Natural killer cell (primary cell): Measurements from ENCODE around the gene ARID1A. TPM values are rescaled to one million over a fixed set of nuclear protein-coding genes. Genes with fewer than 3 reads are reported as not detected.
"Not testable (repeated sequence)": the region's sequence is repeated elsewhere in the genome, so short reads cannot be mapped to it uniquely, and the experiment has no call there.

Source experiments
- ATAC-seq, 3 donors: fragments of 150-1000 bp in 2 of 3; fragments of 200-7000 bp in 1 of 3; cut with Tn5 transposase; 1 replicate in 1 of 3; 2 replicates in 2 of 3; pipeline ENCODE4 v1.10.0; 2021; ENCODE audit warnings: mild to moderate bottlenecking in 2 of 3, moderate library complexity in 2 of 3
- DNase-seq, 2 donors: peaks; one replicate each; pipeline versions ENCODE4 v3.0.0 to v3.0.0-alpha.2; 2013 to 2021; ENCODE audit warnings: mixed read lengths in 1 of 2
- H3K27ac ChIP-seq: one replicate; pipeline ENCODE4 v1.5.1; 2013; ENCODE audit warnings: mild to moderate bottlenecking, low read length
- H3K27me3 ChIP-seq: one replicate; pipeline ENCODE4 v1.6.1; 2013; ENCODE audit warnings: low read length; ENCODE audit not compliant: control insufficient read depth, insufficient read depth
- H3K36me3 ChIP-seq: one replicate; pipeline ENCODE4 v1.6.1; 2013; ENCODE audit warnings: low read length; ENCODE audit not compliant: control insufficient read depth, insufficient read depth
- H3K4me1 ChIP-seq: one replicate; pipeline ENCODE4 v1.6.1; 2013; ENCODE audit warnings: low read length; ENCODE audit not compliant: control insufficient read depth, insufficient read depth
- H3K4me3 ChIP-seq: one replicate; pipeline ENCODE4 v1.5.1; 2013; ENCODE audit warnings: low read length
- H3K9me3 ChIP-seq: one replicate; pipeline ENCODE4 v1.6.1; 2013; ENCODE audit warnings: low read length; ENCODE audit not compliant: control insufficient read depth, insufficient read depth
- H3K27ac Mint-ChIP-seq, 2 donors: one replicate each; pipeline ENCODE4 v1.8.0; 2022; ENCODE audit warnings: mild to moderate bottlenecking in 2 of 2, mixed read lengths in 2 of 2, moderate library complexity in 1 of 2
- H3K27me3 Mint-ChIP-seq, 2 donors: one replicate each; pipeline ENCODE4 v1.8.0; 2022; ENCODE audit warnings: low read depth in 2 of 2, mixed read lengths in 2 of 2
- H3K36me3 Mint-ChIP-seq: one replicate; pipeline ENCODE4 v1.8.0; 2022; ENCODE audit warnings: mixed read lengths
- H3K4me1 Mint-ChIP-seq, 2 donors: one replicate each; pipeline ENCODE4 v1.8.0; 2022; ENCODE audit warnings: mixed read lengths in 2 of 2
- H3K4me3 Mint-ChIP-seq: one replicate; pipeline ENCODE4 v1.8.0; 2022; ENCODE audit warnings: mild to moderate bottlenecking, moderate library complexity, mixed read lengths
- H3K9me3 Mint-ChIP-seq, 2 donors: one replicate each; pipeline ENCODE4 v1.8.0; 2022; ENCODE audit warnings: mixed read lengths in 2 of 2
- WGBS: methylation state at CpG from one replicate; pipeline ENCODE4 v1.1.7; 2013; ENCODE audit warnings: missing lambda C conversion rate; ENCODE audit not compliant: insufficient coverage; 5-methylcytosine and 5-hydroxymethylcytosine counted together
- intact Hi-C: fragments of 100-400 bp; cut with micrococcal nuclease; formaldehyde crosslinking; loops from one replicate; pipeline ENCODE4 v1.14.2; 2022
- total RNA-seq, 4 donors: library from RNA; stranded (reverse); fragments of 120-200 nt in 1 of 4; gene quantifications; one replicate each; pipeline versions ENCODE4 v1.2.3 to v1.2.4, GENCODE V29; 2013 to 2022
- TF ChIP-seq, protein P1 (sequence below): fragments of 200-600 bp; IDR thresholded peaks from one replicate; pipeline ENCODE4 v1.8.0; 2022; ENCODE audit warnings: antibody characterized with exemption

ARID1A gene
- total RNA-seq, 3 donors from 2014 or later (not counting 1 experiment from before 2014, with no cell fraction given) = 199 to 214 (median 202) TPM

DNA sequence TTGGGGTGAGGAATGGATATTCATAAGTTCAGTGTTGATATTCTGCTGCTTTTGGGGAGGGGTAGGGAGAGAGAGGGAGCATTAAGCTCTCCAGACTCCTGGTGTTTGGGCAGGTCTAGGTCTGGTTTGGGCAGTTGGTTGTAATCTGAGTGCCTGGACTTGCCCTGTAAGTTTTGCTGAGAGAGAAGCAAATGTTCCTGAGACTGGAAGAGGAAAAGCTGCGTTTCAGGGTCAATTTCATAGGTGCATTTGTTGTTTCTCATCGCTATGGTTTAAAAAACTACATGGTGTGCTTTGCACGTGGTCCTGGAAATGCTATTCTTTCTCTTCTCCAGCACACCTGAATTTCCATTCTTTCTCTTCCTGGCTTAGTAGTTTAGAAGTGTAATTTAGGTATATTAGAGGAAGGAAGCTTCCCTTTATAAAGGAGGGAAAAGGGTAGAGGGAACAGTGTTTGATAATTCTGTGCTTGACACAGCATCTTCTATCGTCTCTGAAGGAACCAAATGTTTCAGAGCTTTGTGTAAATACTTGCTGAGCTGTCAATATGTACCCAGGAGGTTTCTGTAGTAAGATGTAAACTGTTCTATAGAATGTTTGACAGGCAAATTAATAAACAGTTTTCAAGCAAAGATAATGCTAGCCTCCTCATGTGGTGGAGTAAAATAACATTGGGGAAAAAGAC is 6.3 kb downstream of the ARID1A start:
- H3K4me1 Mint-ChIP-seq = peaks cover 17 to 24% of the 10 kb centered on the region in 2 donors
- Histone ChIP-seq H3K4me1 (peaks cover 40% of the 10 kb centered on the region), H3K9me3 (no peaks in the 10 kb centered on the region), H3K27me3 (no peaks in the 10 kb centered on the region), H3K4me3 (no peak overlapping the region), H3K36me3 (peaks cover 2% of the 10 kb centered on the region), H3K27ac (no peak overlapping the region)
- DNase-seq (no peak), ATAC-seq (no peak)
- no peaks in the 10 kb centered on the region for H3K36me3 Mint-ChIP-seq
- H3K27ac Mint-ChIP-seq = no peak overlapping the region
- no peaks in the 10 kb centered on the region for H3K27me3 Mint-ChIP-seq
- TF ChIP-seq, protein P1, sequence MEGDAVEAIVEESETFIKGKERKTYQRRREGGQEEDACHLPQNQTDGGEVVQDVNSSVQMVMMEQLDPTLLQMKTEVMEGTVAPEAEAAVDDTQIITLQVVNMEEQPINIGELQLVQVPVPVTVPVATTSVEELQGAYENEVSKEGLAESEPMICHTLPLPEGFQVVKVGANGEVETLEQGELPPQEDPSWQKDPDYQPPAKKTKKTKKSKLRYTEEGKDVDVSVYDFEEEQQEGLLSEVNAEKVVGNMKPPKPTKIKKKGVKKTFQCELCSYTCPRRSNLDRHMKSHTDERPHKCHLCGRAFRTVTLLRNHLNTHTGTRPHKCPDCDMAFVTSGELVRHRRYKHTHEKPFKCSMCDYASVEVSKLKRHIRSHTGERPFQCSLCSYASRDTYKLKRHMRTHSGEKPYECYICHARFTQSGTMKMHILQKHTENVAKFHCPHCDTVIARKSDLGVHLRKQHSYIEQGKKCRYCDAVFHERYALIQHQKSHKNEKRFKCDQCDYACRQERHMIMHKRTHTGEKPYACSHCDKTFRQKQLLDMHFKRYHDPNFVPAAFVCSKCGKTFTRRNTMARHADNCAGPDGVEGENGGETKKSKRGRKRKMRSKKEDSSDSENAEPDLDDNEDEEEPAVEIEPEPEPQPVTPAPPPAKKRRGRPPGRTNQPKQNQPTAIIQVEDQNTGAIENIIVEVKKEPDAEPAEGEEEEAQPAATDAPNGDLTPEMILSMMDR = no peak
- no peaks in the 10 kb centered on the region for H3K9me3 Mint-ChIP-seq
- intact Hi-C loops = no loop called here
- no peak overlapping the region for H3K4me3 Mint-ChIP-seq
- 27% methylated on average over 2 of the region's 4 CpGs for WGBS

DNA sequence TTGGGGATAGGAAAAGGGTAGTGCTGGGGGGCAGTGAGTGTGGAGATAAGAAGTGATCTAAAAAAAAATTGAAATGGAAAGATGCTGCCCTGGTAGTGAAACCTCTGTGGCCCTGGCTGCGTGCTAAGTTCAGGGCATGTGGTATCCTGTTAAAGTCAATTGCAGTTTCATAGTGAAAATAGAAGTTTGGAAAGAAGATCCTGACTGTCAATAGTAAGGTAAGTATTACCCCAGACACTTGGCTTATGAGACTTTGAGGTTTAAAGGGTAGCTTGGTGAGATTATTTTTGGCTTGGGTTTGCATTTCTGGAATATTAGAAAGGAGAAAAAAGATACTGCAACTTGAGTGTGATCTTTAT is 6.8 kb downstream of the ARID1A start:
- TF ChIP-seq, protein P1 = no peak
- intact Hi-C loops = no loop called here
- H3K27ac Mint-ChIP-seq = no peak overlapping the region

DNA sequence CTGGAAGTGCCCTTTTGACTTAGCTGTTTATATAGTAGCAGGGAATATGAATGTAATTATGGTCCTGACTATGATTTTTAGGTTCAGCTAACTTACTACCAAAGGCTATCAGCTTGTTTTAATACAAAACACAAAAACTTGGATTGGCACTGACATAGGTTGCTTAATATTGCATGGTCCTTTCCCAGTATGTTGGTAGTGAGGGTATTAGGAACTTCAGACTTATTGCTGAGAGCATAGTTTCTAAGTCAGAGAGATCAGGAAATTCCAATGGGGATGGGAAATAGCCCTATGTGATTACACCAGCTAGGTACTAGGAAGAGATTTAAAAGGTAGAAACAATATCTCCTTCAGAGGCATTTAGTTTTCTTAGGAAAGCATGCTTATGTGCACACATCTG is 7.7 kb downstream of the ARID1A start:
- Mint-ChIP-seq H3K36me3 (no peaks in the 10 kb centered on the region), H3K27ac (no peak overlapping the region), H3K27me3 (no peaks in the 10 kb centered on the region), H3K9me3 (no peaks in the 10 kb centered on the region), H3K4me1 (peaks cover 24 to 33% of the 10 kb centered on the region in 2 donors), H3K4me3 (peak overlapping the region; percentile 39)
- Histone ChIP-seq H3K9me3 (no peaks in the 10 kb centered on the region), H3K27me3 (no peaks in the 10 kb centered on the region), H3K36me3 (peaks cover 2% of the 10 kb centered on the region), H3K4me1 (peaks cover 46% of the 10 kb centered on the region), H3K4me3 (no peak overlapping the region), H3K27ac (no peak overlapping the region)
- TF ChIP-seq, protein P1 = no peak
- ATAC-seq (no peak), DNase-seq (no peak)
- intact Hi-C loops = no loop called here

More for the DNA sequence above, 6.8 kb downstream of the ARID1A start:
- H3K27me3 ChIP-seq = no peaks in the 10 kb centered on the region
- peaks cover 2% of the 10 kb centered on the region for H3K36me3 ChIP-seq
- peaks cover 44% of the 10 kb centered on the region for H3K4me1 ChIP-seq
- H3K4me3 ChIP-seq = no peak overlapping the region
- Mint-ChIP-seq H3K4me3 (no peak overlapping the region), H3K27me3 (no peaks in the 10 kb centered on the region), H3K4me1 (peaks cover 21 to 29% of the 10 kb centered on the region in 2 donors), H3K9me3 (no peaks in the 10 kb centered on the region), H3K36me3 (no peaks in the 10 kb centered on the region)
- H3K27ac ChIP-seq = no peak overlapping the region
- H3K9me3 ChIP-seq = no peaks in the 10 kb centered on the region
- ATAC-seq = no peak
- 4% methylated on average over 1 of the region's 1 CpG for WGBS
- DNase-seq = no peak

DNA sequence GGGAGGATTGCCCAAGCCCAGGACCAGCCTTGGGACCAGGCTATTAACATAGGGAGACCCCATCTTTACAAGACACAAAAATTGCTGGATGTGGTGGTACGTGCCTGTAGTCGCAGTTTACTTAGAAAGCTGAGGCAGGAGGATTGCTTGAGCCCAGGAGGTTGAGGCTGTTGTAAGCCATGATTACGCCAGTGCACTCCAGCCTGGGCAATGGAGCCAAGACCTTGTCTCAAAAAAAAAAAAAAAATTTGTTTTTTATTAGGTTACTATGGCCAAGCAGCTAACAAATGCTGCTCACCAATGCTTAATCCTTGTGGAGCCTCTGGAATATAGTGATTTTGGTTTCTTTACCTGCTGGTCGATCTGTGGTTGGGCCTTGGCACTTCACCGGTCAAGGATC is 8.8 kb downstream of the ARID1A start:
- intact Hi-C loops = no loop called here
- 97% methylated on average over 5 of the region's 5 CpGs for WGBS
- Histone ChIP-seq H3K4me3 (no peak overlapping the region), H3K27me3 (no peaks in the 10 kb centered on the region), H3K9me3 (no peaks in the 10 kb centered on the region), H3K27ac (no peak overlapping the region), H3K4me1 (peaks cover 43% of the 10 kb centered on the region), H3K36me3 (peaks cover 9% of the 10 kb centered on the region)
- DNase-seq = no peak
- Mint-ChIP-seq H3K9me3 (no peaks in the 10 kb centered on the region), H3K27me3 (no peaks in the 10 kb centered on the region), H3K27ac (peak overlapping the region in 1 of 2 donors; percentile 85), H3K36me3 (no peaks in the 10 kb centered on the region), H3K4me3 (peak overlapping the region; percentile 31), H3K4me1 (peaks cover 29 to 43% of the 10 kb centered on the region in 2 donors)
- TF ChIP-seq, protein P1 = no peak
- no peak for ATAC-seq

DNA sequence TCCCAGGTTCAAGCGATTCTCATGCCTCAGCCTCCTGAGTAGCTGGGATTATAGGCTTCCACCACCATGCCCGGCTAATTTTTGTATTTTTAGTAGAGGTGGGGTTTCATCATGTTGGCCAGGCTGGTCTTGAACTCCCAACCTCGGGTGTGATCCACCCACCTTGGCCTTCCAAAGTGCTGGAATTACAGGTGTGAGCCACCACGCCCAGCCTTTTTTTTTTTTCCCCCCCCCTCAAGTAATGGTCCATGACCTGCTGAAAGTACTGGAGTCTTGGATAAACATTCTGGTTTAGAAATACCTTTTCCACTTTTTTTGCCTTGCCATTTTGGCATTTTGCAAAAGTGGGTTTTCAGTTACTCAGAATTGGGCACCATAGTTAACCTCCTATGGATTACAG is 9.4 kb downstream of the ARID1A start:
- peaks cover 39% of the 10 kb centered on the region for H3K4me1 ChIP-seq
- H3K9me3 Mint-ChIP-seq, H3K27ac ChIP-seq, H3K27me3 Mint-ChIP-seq, H3K4me3 Mint-ChIP-seq, ATAC-seq, H3K9me3 ChIP-seq, intact Hi-C loops, DNase-seq, H3K27me3 ChIP-seq, H3K4me3 ChIP-seq, H3K36me3 Mint-ChIP-seq, H3K36me3 ChIP-seq: not testable (repeated sequence)
- 96% methylated on average over 4 of the region's 4 CpGs for WGBS
- Mint-ChIP-seq H3K4me1 (peaks cover 29 to 45% of the 10 kb centered on the region in 2 donors), H3K27ac (peak overlapping the region in 1 of 2 donors; percentile 85)
